HepG2 (cell line): Measurements from ENCODE around the gene AFG1L. TPM values are rescaled to one million over a fixed set of nuclear protein-coding genes. Genes with fewer than 3 reads are reported as not detected.

Experiments used
- ATAC-seq: fragments of 200-7000 bp; cut with Tn5 transposase; 3 replicates; pipeline ENCODE4 v1.9.1; 2020; ENCODE audit warnings: mild to moderate bottlenecking, moderate library complexity
- BruUV-seq: library from RNA; stranded (reverse); fragments of 400-500 nt; replicated peaks from 2 replicates; lab custom pipeline; 2021; lab: Mats Ljungman, UMichigan
- CTCF ChIA-PET: fragments of 300-600 bp; formaldehyde crosslinking; extraction: SDS; loops from one replicate; lab custom pipeline; 2021; ENCODE audit warnings: low total read pairs, inconsistent platforms, low intra/inter-chr PET ratio; lab: Yijun Ruan, JAX
- POLR2A ChIA-PET: fragments of 350-600 bp; sonication (Branson Sonifier 250); formaldehyde crosslinking; loops from one replicate; lab custom pipeline; 2020; ENCODE audit warnings: antibody characterized with exemption, inconsistent platforms; lab: Yijun Ruan, JAX
- DNase-seq: peaks from one replicate; pipeline ENCODE4 v3.0.0-alpha.2; 2015; ENCODE audit warnings: low spot score
- FAIRE-seq: peaks from 3 replicates; lab custom pipeline; 2011; peaks lifted over from hg19 to GRCh38; lab: Jason Lieb, UNC
- H2AFZ ChIP-seq: one replicate; pipeline ENCODE4 v1.6.1; 2011; ENCODE audit warnings: low read length, inconsistent platforms
- H3K27ac ChIP-seq: fragments of 300-600 bp; 3 replicates; pipeline ENCODE4 v1.8.0; 2011; ENCODE audit warnings: mixed run types, mild to moderate bottlenecking, mixed read lengths, low read length, inconsistent platforms; ENCODE audit not compliant: insufficient read depth; ENCODE audit errors: extremely low read length
- H3K27me3 ChIP-seq, 2 experiments: fragments of 200-600 bp in 1 of 2; 2 replicates in 1 of 2; 3 replicates in 1 of 2; pipeline versions ENCODE4 v1.6.0 to v1.8.0; 2011; ENCODE audit warnings: low read length in 2 of 2, mild to moderate bottlenecking in 2 of 2, moderate library complexity in 2 of 2, inconsistent platforms in 1 of 2; ENCODE audit not compliant: insufficient read depth in 2 of 2, control insufficient read depth in 1 of 2
- H3K36me3 ChIP-seq, 2 experiments: fragments of 200-600 bp in 1 of 2; replicated peaks in 1 of 2; 2 replicates in 1 of 2; 3 replicates in 1 of 2; pipeline versions ENCODE4 v1.5.1 to v1.8.0; 2011; ENCODE audit warnings: low read length in 2 of 2, inconsistent platforms in 1 of 2; ENCODE audit not compliant: insufficient read depth in 2 of 2, control insufficient read depth in 1 of 2
- H3K4me1 ChIP-seq: 2 replicates; pipeline ENCODE4 v1.5.1; 2012; ENCODE audit warnings: low read length, inconsistent platforms; ENCODE audit not compliant: insufficient read depth
- H3K4me2 ChIP-seq: 2 replicates; pipeline ENCODE4 v1.6.0; 2011; ENCODE audit warnings: low read depth, low read length, inconsistent platforms
- H3K4me3 ChIP-seq, 3 experiments: fragments of 200-600 bp in 1 of 3; sonication (generic), shearing (Covaris generic) in 1 of 3; replicated peaks in 1 of 3; 2 replicates each; pipeline ENCODE4 v1.5.1; 2011 to 2016; ENCODE audit warnings: low read length in 3 of 3, inconsistent platforms in 2 of 3, low read depth in 2 of 3, mild to moderate bottlenecking in 2 of 3, control low read depth in 1 of 3, mixed read lengths in 1 of 3; ENCODE audit not compliant: insufficient read depth in 1 of 3
- H3K79me2 ChIP-seq: one replicate; pipeline ENCODE4 v1.6.1; 2011; ENCODE audit warnings: low read length, inconsistent platforms; ENCODE audit not compliant: insufficient read depth
- H3K9ac ChIP-seq: 2 replicates; pipeline ENCODE4 v1.6.0; 2011; ENCODE audit warnings: mild to moderate bottlenecking, low read depth, low read length, inconsistent platforms; ENCODE audit not compliant: insufficient read depth
- H3K9me3 ChIP-seq: 2 replicates; pipeline ENCODE4 v1.5.1; 2012; ENCODE audit warnings: mild to moderate bottlenecking, low read length
- H4K20me1 ChIP-seq: 2 replicates; pipeline ENCODE4 v1.6.0; 2011; ENCODE audit warnings: inconsistent platforms, mild to moderate bottlenecking, low read length, moderate library complexity; ENCODE audit not compliant: insufficient read depth
- IRX3 ChIP-seq: sonication (generic); formaldehyde crosslinking; IDR thresholded peaks from 2 replicates; pipeline ENCODE4 v1.8.1; 2023; ENCODE audit warnings: mild to moderate bottlenecking, low read depth, missing genetic modification reagents, borderline replicate concordance
- MAF1 ChIP-seq: sonication (generic); formaldehyde crosslinking; IDR thresholded peaks from 2 replicates; pipeline ENCODE4 v1.5.0; 2020; ENCODE audit warnings: missing genetic modification reagents, borderline replicate concordance
- NR2F2 ChIP-seq: IDR thresholded peaks from 2 replicates; pipeline ENCODE4 v1.6.1; 2012; ENCODE audit warnings: low read depth, inconsistent platforms, borderline replicate concordance
- PPARG ChIP-seq: conservative IDR thresholded peaks from 2 replicates; pipeline ENCODE4 v1.6.1; 2016; ENCODE audit warnings: missing biosample characterization, missing genetic modification reagents
- RBAK ChIP-seq: sonication (generic); formaldehyde crosslinking; IDR thresholded peaks from 2 replicates; pipeline ENCODE4 v1.5.1; 2020; ENCODE audit warnings: mild to moderate bottlenecking, missing genetic modification reagents
- SAFB2 ChIP-seq: sonication (generic); formaldehyde crosslinking; IDR thresholded peaks from 2 replicates; pipeline ENCODE4 v1.5.1; 2020; ENCODE audit warnings: missing genetic modification reagents, low read depth, mild to moderate bottlenecking, borderline replicate concordance
- TGIF2 ChIP-seq: IDR thresholded peaks from 2 replicates; pipeline ENCODE4 v1.6.1; 2016; ENCODE audit warnings: control low read depth, missing compliant biosample characterization
- UBTF ChIP-seq: sonication (generic); formaldehyde crosslinking; IDR thresholded peaks from 2 replicates; pipeline ENCODE4 v1.4.0; 2020; ENCODE audit warnings: mild to moderate bottlenecking, missing genetic modification reagents
- WIZ ChIP-seq: sonication (generic); formaldehyde crosslinking; IDR thresholded peaks from 2 replicates; pipeline ENCODE4 v1.5.1; 2020; ENCODE audit warnings: mild to moderate bottlenecking, missing genetic modification reagents
- ZFYVE20 ChIP-seq: sonication (generic); formaldehyde crosslinking; IDR thresholded peaks from 2 replicates; pipeline ENCODE4 v1.8.0; 2023; ENCODE audit warnings: low read depth, mild to moderate bottlenecking, moderate library complexity, missing genetic modification reagents, borderline replicate concordance
- ZNF720 ChIP-seq: sonication (generic); formaldehyde crosslinking; IDR thresholded peaks from 2 replicates; pipeline ENCODE4 v1.4.0; 2020; ENCODE audit warnings: missing genetic modification reagents
- ZNF761 ChIP-seq: sonication (generic); formaldehyde crosslinking; conservative IDR thresholded peaks from 2 replicates; pipeline ENCODE4 v1.4.0; 2020; ENCODE audit warnings: mild to moderate bottlenecking, missing genetic modification reagents
- WGBS: methylation state at CpG from one replicate; pipeline ENCODE4 v1.1.6; 2017; ENCODE audit warnings: low lambda C conversion rate; 5-methylcytosine and 5-hydroxymethylcytosine counted together
- in situ Hi-C: cut with HindIII; loops from 2 replicates; pipeline ENCODE4 v1.10.0; 2017; ENCODE audit warnings: low pct_unique_long_range_greater_than_20kb; ENCODE audit not compliant: extremely low pct_ligation_motif_present
- intact Hi-C: fragments of 100-400 bp; cut with micrococcal nuclease; formaldehyde crosslinking; loops from one replicate; pipeline ENCODE4 v1.10.0; 2022; ENCODE audit not compliant: unreplicated experiment
- polyA plus RNA-seq, 8 experiments: library from polyadenylated mRNA; depleted of rRNA in 3 of 8; stranded (reverse) in 7 of 8; unstranded in 1 of 8; fragments of >200 nt; fragmentation: Illumina TruSeq in 4 of 8; extraction: Trizol in 4 of 8; gene quantifications; 2 replicates each; pipeline versions ENCODE4 v1.2.1 to v1.2.3, GENCODE V29; 2011 to 2016; ENCODE audit warnings: low read depth in 4 of 8, missing spikeins in 1 of 8, mixed read lengths in 1 of 8; ENCODE audit not compliant: insufficient read depth in 1 of 8
- total RNA-seq, 5 experiments: library from RNA; depleted of rRNA; stranded (reverse); fragments of >200 nt; fragmentation: Illumina TruSeq; extraction: Trizol; gene quantifications; 2 replicates each; pipeline ENCODE4 v1.2.3, GENCODE V29; 2016; ENCODE audit warnings: low read depth in 1 of 5
- TF ChIP-seq, protein P1 (sequence below): sonication (generic); formaldehyde crosslinking; IDR thresholded peaks from 2 replicates; pipeline ENCODE4 v1.4.0; 2020; ENCODE audit warnings: missing genetic modification reagents
- TF ChIP-seq, protein P2 (sequence below): sonication (generic); formaldehyde crosslinking; IDR thresholded peaks from 2 replicates; pipeline ENCODE4 v1.4.0; 2020; ENCODE audit warnings: mild to moderate bottlenecking, missing genetic modification reagents

Gene AFG1L
- total and polyA plus RNA-seq, 2 of the 13 experiments (the other 11 are each of a cell fraction or from before 2014, with no cell fraction given) = 3.1 to 14.0 TPM

GRCh38 chr6:108383981-108384380 is 89.1 kb downstream of the AFG1L start:
- no peak overlapping the region for H3K9ac ChIP-seq
- 87% methylated on average over 1 of the region's 1 CpG for WGBS
- BruUV-seq = no TSS peak
- peaks cover 6% of the 10 kb centered on the region; the same call in 1 of the 2 replicates for H3K4me1 ChIP-seq
- no peak for ATAC-seq
- intact Hi-C loops (no loop called here), in situ Hi-C loops (no loop called here)
- ChIA-PET POLR2A (no interaction called here), CTCF (no interaction called here)
- H3K9me3 ChIP-seq = no peaks in the 10 kb centered on the region
- no peak for FAIRE-seq
- 0 out of 5 replicates have a peak, but pooled peaks cover 0 to 2% of the 10 kb centered on the region in 2 experiments for H3K36me3 ChIP-seq
- H3K4me3 ChIP-seq = no peak overlapping the region
- H2AFZ ChIP-seq = no peak overlapping the region
- no peaks in the 10 kb centered on the region for H4K20me1 ChIP-seq
- no peaks in the 10 kb centered on the region; a peak in 1 of 5 replicates for H3K27me3 ChIP-seq
- DNase-seq = no peak
- H3K4me2 ChIP-seq = no peak overlapping the region
- no peaks in the 10 kb centered on the region for H3K79me2 ChIP-seq
- H3K27ac ChIP-seq = no peak overlapping the region
- no peak for TF ChIP-seq TGIF2 (CRISPR knock-in tag)
- TF ChIP-seq SAFB2 (CRISPR knock-in tag) = no peak
- TF ChIP-seq ZNF720 (CRISPR knock-in tag) = no peak
- no peak for TF ChIP-seq NR2F2
- no peak for TF ChIP-seq UBTF (CRISPR knock-in tag)
- TF ChIP-seq, protein P1, sequence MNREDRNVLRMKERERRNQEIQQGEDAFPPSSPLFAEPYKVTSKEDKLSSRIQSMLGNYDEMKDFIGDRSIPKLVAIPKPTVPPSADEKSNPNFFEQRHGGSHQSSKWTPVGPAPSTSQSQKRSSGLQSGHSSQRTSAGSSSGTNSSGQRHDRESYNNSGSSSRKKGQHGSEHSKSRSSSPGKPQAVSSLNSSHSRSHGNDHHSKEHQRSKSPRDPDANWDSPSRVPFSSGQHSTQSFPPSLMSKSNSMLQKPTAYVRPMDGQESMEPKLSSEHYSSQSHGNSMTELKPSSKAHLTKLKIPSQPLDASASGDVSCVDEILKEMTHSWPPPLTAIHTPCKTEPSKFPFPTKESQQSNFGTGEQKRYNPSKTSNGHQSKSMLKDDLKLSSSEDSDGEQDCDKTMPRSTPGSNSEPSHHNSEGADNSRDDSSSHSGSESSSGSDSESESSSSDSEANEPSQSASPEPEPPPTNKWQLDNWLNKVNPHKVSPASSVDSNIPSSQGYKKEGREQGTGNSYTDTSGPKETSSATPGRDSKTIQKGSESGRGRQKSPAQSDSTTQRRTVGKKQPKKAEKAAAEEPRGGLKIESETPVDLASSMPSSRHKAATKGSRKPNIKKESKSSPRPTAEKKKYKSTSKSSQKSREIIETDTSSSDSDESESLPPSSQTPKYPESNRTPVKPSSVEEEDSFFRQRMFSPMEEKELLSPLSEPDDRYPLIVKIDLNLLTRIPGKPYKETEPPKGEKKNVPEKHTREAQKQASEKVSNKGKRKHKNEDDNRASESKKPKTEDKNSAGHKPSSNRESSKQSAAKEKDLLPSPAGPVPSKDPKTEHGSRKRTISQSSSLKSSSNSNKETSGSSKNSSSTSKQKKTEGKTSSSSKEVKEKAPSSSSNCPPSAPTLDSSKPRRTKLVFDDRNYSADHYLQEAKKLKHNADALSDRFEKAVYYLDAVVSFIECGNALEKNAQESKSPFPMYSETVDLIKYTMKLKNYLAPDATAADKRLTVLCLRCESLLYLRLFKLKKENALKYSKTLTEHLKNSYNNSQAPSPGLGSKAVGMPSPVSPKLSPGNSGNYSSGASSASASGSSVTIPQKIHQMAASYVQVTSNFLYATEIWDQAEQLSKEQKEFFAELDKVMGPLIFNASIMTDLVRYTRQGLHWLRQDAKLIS (CRISPR knock-in tag) = no peak
- no peak for TF ChIP-seq ZNF761 (CRISPR knock-in tag)
- TF ChIP-seq, protein P2, sequence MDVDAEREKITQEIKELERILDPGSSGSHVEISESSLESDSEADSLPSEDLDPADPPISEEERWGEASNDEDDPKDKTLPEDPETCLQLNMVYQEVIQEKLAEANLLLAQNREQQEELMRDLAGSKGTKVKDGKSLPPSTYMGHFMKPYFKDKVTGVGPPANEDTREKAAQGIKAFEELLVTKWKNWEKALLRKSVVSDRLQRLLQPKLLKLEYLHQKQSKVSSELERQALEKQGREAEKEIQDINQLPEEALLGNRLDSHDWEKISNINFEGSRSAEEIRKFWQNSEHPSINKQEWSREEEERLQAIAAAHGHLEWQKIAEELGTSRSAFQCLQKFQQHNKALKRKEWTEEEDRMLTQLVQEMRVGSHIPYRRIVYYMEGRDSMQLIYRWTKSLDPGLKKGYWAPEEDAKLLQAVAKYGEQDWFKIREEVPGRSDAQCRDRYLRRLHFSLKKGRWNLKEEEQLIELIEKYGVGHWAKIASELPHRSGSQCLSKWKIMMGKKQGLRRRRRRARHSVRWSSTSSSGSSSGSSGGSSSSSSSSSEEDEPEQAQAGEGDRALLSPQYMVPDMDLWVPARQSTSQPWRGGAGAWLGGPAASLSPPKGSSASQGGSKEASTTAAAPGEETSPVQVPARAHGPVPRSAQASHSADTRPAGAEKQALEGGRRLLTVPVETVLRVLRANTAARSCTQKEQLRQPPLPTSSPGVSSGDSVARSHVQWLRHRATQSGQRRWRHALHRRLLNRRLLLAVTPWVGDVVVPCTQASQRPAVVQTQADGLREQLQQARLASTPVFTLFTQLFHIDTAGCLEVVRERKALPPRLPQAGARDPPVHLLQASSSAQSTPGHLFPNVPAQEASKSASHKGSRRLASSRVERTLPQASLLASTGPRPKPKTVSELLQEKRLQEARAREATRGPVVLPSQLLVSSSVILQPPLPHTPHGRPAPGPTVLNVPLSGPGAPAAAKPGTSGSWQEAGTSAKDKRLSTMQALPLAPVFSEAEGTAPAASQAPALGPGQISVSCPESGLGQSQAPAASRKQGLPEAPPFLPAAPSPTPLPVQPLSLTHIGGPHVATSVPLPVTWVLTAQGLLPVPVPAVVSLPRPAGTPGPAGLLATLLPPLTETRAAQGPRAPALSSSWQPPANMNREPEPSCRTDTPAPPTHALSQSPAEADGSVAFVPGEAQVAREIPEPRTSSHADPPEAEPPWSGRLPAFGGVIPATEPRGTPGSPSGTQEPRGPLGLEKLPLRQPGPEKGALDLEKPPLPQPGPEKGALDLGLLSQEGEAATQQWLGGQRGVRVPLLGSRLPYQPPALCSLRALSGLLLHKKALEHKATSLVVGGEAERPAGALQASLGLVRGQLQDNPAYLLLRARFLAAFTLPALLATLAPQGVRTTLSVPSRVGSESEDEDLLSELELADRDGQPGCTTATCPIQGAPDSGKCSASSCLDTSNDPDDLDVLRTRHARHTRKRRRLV (CRISPR knock-in tag) = no peak
- TF ChIP-seq RBAK (CRISPR knock-in tag) = no peak
- TF ChIP-seq PPARG (CRISPR knock-in tag) = no peak
- TF ChIP-seq WIZ (CRISPR knock-in tag) = no peak
- TF ChIP-seq ZFYVE20 (CRISPR knock-in tag) = no peak
- TF ChIP-seq MAF1 (CRISPR knock-in tag) = no peak
- no peak for TF ChIP-seq IRX3 (CRISPR knock-in tag)
